GM20431 (cell line): ENCODE measurements around the gene C1orf141.

ENCODE experiments used
- in situ Hi-C: fragments of 300-500 bp; cut with MseI, MboI; formaldehyde crosslinking; loops from one replicate; pipeline ENCODE4 v1.15.0; 2020; ENCODE audit warnings: low sequenced_read_pairs; ENCODE audit not compliant: unreplicated experiment

C1orf141 gene

GRCh38 chr1:67052741-67053534, 81.8 kb downstream of the C1orf141 start:
- in situ Hi-C loops, result no loop called here

DNA sequence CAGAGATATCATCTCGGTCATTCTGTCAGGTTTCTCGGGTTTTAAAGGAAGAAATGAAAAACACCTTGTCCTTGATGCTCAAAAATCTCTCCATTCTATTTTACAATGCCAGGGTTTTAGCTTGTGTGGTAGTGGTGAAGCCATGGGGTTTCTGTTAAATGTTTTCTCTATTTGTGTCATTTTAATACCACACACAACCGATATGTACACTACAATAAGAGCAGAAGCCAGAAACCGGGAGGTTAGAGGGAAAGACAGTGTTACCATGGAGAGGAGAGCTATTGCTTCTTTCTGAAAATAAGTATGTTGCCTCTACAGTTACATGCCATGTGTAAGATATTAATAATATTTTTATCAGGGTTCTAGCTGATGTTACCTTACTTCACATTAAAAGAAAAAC, 83.6 kb downstream of the C1orf141 start:
- in situ Hi-C loops, result no loop called here

DNA sequence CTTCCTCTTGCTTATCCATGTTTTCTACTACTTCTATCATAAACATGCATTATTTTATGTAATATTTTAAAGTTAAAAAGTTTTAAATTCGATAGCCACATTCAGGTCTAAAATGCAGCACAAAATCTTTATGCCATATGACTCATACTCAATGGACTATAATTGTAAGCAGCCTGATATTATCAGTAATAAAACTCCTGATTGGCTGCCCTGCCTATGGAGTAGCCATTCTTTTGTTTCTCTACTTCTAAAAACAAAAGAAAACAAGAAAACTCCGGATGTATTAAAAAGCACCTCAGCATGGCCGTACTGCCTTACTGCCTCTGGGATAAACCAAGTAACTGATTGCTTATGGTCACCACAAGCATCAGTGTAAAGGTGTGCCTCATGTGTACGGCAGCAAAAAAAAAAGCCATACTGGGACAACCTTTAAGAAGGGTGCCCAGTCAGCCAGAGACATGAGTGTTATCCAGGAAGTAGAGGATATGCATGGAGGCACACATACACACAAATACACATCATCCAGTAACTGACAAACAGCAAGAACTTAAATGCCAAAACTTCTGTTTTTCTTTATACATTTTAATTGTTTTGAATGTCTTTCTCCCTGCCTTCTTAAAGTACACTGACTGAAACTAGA, 90.0 kb downstream of the C1orf141 start:
- in situ Hi-C loops, result no loop called here

- in situ Hi-C loops, result no loop called here
Measured at GRCh38 chr1:67043366-67043765, 91.4 kb downstream of the C1orf141 start.
